Mammary epithelial cell (primary cell): ENCODE results near the gene SLC12A5.

Source experiments
- EZH2 ChIP-seq: IDR thresholded peaks from 2 replicates; pipeline ENCODE4 v1.6.1; 2012; ENCODE audit warnings: low read length, inconsistent platforms, borderline replicate concordance
- TF ChIP-seq, protein P1 (sequence below), 2 donors: IDR thresholded peaks in 1 of 2; conservative IDR thresholded peaks in 1 of 2; 2 replicates each; pipeline ENCODE4 v1.5.1; 2011 to 2012; ENCODE audit warnings: inconsistent platforms in 2 of 2, low read length in 2 of 2, mild to moderate bottlenecking in 2 of 2, control low read depth in 1 of 2, low read depth in 1 of 2; ENCODE audit not compliant: insufficient read depth in 1 of 2; ENCODE audit errors: extremely low read depth in 1 of 2

DNA sequence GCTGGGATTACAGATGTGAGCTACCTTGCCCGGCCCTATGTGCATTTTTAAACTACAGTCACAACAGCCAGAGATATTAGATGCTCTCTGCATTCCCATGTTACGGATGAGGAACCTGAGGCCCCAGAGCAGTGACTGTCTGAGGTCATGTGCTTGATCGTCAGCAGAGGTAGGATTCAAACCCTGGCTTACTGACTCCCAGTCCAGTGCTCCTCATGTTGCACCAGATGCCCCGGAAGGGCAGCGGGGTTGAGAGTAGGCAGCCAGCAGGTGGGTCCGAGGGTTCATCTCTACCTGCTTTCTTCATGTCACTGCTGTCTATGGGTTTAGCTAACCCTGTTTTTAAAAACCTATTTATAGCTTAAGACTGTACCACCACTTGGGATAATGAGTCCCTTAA, 47.8 kb upstream of the SLC12A5 start:
- TF ChIP-seq, protein P1, sequence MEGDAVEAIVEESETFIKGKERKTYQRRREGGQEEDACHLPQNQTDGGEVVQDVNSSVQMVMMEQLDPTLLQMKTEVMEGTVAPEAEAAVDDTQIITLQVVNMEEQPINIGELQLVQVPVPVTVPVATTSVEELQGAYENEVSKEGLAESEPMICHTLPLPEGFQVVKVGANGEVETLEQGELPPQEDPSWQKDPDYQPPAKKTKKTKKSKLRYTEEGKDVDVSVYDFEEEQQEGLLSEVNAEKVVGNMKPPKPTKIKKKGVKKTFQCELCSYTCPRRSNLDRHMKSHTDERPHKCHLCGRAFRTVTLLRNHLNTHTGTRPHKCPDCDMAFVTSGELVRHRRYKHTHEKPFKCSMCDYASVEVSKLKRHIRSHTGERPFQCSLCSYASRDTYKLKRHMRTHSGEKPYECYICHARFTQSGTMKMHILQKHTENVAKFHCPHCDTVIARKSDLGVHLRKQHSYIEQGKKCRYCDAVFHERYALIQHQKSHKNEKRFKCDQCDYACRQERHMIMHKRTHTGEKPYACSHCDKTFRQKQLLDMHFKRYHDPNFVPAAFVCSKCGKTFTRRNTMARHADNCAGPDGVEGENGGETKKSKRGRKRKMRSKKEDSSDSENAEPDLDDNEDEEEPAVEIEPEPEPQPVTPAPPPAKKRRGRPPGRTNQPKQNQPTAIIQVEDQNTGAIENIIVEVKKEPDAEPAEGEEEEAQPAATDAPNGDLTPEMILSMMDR (conservative IDR thresholded peaks at IDR 0.05 in 1 of 2, IDR thresholded peaks at IDR 0.05 in 1 of 2; ENCODE audit: extremely low read depth in 1 of 2, insufficient read depth in 1 of 2, low read depth in 1 of 2, low read length in 2 of 2) = no peak
- TF ChIP-seq EZH2 = no peak
